CD4-positive, alpha-beta T cell treated with Interleukin-21 for 1 hour (primary cell): ENCODE data around the gene ZSCAN16.
"Not testable (repeated sequence)": the region's sequence is repeated elsewhere in the genome, so short reads cannot be mapped to it uniquely, and the experiment has no call there.

ENCODE experiments used
- DNase-seq: peaks from one replicate; pipeline ENCODE4 v3.0.0-alpha.2; 2020

ZSCAN16 gene

DNA sequence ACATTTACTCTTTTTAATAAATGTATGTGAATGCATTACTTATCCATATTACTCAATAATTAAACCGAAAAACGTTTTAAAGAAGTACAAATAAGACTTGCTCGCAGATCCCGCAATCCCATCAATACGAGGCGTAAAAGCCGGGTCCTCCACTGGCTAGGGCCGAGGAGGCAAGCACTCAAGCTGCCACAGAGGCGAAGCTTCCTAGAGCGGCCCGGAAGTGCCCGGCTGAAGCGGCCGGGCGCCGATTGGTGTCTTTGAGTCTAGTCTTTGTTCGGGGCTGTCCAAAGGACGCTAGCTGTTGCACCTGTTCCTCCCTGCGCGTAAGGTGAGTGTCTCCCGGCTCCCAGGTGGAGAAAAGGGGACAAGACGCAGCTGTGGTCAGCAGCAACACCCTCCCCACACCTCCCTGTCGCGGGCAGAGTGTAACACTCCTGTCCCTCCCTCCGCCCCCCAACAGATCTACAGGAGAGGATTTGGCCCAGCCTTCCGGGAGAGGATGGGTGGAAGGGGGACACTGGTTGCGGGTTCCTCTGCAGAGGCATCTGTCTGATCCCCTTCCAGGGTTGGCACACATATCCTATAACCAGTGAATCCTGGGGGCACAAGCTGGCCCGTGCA is at the start of gene ZSCAN16:
TSS of gene ZSCAN16 (plus strand) at position 260 of the 621 bp plus-strand sequence. CDS start 835 bp downstream, outside the sequence.
- DNase-seq: peak; percentile 84

DNA sequence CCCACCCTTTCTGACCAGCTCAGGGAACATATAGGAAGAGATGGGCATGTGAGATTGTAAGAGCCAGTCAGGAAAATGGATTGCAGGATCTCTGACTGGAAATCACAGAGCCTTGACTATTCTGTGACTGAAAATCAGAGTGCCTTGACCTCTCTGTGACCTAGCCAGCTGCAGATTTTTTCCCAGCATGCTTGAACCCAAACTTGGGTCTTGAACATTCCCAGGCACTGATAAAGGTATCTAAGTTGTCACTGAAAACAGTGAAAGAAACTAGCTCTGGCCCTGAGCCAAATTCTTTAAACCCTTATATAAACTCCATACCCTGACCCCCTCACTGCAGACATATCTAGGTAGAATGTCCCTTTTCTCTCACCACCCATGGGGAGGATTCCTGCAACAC is 46.4 kb upstream of the ZSCAN16 start:
- DNase-seq: no peak

DNA sequence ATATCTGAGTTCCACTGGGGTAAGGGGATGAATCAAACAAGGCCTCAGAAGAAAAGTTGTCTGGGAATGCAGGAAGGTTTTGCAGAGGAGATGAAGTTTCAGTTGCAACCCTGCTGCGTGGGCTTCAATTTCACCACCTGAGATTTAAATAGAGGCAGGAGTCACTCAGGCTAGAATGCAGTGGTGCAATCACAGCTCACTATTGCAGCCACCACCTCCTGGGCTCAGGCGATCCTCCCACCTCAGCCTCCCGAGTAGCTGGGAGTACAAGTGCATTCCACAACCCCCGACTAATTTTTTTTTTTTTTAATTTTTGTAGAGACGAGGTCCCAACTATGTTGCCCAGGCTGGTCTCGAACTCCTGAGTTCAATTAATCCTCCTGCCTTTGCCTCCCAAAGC is 45.6 kb upstream of the ZSCAN16 start:
- DNase-seq: no peak

DNA sequence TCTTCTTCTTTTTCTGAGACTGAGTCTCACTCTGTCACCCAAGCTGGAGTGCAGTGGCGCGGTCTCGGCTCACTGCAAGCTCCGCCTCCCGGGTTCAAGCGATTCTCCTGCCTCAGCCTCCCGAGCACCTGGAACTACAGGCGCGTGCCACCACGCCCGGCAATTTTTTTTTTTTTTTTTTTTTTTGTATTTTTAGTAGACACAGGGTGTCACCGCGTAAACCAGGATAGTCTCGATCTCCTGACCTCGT is 44.1 kb upstream of the ZSCAN16 start, which contains the start of gene ZNF165:
TSS of gene ZNF165 (plus strand) at position 188 of the 250 bp plus-strand sequence. CDS start 4,913 bp downstream, outside the sequence.
- DNase-seq: not testable (repeated sequence)

DNA sequence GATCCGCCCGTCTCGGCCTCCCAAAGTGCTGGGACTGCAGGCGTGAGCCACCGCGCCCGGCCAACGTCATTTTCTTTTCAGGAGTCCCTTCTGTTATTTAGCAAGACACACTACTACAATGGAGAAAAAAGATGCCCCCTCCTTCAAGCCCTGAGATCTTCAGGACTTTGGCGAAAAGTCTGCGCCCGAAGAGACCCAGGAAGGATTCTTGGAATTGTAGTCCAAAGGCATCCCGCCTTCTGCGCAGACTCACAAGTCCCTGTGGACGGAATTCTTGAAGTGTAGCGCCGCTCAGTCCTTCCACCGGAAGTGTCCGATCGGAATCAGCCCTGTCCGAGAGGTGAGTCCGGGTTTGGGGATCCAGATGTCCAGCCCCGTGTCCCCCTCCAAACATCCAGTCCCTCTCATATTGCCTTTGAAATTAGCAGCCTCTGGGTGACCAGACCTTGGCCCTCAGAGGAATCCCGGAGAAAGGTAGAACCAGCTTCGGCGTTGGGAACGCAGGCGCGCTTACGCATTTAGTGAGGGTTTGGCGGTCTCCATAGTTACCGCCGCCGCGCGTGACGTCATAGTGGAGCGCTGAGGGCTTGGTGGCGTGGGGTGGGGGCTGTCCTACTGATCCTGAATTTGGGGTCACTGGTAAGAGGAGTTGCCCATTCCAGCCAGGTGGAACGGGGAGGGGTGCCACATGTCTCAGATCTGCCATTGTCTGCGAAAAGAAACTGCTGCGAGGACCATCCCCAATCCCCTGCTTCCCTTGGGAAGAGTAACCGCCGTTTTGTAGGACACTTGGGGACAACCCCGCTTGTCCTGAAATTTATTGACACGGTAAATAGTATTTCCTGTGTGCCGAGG is 43.6 kb upstream of the ZSCAN16 start:
- peak; percentile 95 for DNase-seq

DNA sequence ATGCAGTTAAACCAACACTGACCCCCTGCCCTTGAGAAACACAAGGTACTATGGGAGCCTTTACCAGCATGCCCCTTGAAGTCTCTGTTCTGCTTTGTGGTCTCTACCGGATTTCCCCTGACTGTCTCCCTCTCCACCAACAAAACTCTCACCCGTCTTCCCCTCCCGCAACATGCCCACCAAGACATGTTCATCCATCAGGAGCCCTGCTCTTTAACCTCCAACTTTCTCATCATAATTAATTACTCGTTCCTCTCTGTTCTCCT is 43.0 kb upstream of the ZSCAN16 start:
- peak; percentile 71 for DNase-seq

DNA sequence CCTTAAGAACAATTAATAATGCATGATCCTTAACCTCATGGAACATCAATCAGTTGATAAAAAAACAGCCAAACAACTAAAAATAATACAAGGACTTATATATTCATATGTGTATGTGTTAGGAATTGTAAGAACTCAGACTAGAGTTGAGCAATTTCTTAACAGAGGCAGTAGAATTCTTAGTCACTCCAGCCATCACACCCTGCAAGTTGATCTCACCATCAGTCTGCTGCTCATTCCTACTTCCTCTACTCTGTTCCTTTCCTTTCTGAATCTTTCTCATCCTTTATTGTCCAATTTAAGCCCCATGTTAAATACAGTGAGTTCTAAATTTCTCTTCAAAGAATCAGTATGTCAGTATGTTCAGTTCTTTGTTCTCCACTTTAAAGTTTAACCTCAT is 41.5 kb upstream of the ZSCAN16 start:
- no peak for DNase-seq

DNA sequence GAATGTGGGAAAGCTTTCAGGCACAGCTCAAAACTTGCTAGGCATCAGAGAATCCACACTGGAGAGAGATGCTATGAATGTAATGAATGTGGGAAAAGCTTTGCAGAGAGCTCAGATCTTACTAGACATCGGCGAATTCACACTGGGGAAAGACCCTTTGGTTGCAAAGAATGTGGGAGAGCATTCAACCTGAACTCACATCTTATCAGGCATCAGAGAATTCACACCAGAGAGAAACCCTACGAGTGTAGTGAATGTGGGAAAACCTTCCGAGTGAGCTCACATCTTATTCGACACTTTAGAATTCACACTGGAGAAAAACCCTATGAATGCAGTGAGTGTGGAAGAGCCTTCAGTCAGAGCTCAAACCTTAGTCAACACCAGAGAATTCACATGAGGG is 35.4 kb upstream of the ZSCAN16 start:
- no peak for DNase-seq

DNA sequence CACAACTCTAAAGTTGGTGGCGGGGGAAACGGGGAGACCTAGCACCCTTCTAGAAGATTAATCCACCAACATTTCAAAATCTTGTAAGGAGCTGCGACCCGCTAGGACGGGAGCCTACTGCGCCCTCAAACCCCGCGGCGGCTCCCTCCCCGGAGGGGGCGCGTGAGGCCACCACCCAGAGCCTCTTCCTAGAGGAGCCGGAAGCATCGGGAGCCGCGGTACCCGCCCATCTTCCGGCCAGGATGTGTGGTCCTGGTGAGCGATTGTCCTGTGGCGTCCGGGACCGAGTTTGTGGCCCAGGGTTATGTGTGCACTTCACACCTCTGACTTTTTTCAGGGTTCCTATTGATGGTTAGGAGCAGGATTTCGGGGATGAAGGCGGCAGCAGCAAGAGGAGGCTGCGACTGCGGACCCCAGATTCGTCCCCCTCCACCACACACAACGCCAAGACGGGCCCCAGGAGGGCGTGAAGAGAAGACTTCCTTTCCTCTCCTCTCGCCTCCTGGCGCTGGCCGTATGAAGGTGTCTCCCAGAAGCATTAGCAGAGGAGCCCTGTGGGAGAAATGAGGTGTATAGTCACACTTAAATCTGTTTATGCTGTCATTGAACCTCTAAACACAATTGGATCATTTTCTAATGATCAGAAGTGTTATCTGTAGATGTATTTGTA is 33.4 kb upstream of the ZSCAN16 start:
- no peak for DNase-seq

DNA sequence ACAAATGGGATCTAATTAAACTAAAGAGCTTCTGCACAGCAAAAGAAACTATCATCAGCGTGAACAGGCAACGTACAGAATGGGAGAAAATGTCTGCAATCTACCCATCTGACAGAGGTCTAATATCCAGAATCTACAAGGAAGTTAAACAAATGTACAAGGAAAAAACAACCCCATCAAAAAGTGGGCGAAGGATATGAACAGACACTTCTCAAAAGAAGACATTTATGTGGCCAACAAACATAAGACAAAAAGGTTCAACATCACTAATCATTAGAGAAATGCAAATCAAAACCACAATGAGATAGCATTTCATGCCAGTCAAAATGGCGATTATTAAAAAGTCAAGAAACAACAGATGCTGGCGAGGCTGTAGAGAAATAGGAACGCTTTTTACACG is 22.2 kb upstream of the ZSCAN16 start:
- not testable (repeated sequence) for DNase-seq

DNA sequence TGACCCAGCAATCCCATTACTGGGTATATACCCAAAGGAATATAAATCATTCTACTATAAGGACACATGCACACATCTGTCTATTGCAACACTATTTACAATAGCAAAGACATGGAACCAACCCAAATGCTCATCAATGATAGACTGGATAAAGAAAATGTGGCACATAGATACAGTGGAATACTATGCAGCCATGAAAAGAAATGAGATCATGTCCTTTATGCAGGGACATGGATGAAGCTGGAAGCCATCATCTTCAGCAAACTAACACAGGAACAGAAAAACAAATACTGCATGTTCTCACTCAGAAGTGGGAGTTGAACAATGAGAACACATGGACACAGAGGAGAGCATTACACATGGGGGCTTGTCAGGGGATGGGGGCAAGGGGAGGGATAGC is 21.7 kb upstream of the ZSCAN16 start:
- not testable (repeated sequence) for DNase-seq

DNA sequence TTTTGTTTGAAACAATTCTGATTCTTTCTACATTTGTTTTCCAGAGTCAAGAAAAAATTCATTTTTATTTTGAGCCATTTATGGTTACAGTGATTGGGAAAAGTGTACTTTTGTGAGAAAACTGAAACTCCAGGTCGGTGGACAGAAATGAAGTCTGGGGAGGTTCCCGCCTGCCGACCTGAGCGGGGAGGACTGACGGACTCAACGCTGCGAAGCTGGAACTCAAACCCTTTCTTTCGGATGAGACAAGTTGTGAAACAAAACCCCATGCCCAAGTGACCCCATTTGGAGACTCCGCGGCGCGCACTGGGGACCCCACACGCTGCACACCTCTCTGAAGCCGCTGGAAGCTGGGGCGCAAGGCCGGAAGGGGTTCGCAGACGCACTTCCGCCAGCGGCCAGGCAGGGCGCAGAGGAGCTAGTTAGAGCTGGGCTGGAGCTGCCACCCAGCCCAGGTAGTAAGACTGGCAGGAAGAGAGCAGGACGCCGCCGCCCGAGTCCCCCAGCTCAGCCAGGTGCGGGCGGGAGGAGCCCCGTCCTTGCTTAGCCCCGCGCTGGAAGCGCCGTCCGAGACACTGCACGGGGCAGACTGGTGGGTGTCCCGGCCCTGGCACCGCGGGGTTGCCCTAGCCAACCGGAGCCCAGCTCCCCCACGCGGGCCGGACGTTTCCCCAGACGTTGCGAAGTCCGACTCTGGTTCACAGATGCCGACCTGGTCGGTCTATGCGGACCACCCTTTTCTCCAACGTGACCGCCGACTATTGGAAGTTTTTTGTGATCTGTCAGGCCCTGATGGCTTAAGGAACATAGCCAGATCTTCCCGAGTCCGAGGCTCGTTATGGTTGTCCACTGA is 19.8 kb upstream of the ZSCAN16 start:
- DNase-seq: peak; percentile 87

DNA sequence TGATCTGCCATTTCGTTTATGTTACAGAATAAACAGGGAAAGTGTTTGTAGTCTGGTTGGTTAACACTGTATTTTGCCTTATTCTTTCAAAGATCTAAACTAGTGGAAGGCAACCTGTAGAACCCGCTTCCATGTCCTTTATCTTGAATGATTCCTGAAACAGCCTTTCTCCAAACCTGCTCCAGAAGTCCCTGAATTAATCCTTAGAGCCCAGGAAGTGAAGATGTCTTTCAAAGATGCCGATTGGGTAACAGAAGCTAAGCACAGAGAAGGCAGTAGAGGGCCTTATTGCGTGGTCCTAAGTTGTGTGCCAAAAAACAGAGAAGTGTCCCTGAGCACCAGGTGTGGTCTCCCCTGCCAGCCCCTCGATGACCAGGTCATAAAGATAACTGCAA is 19.2 kb upstream of the ZSCAN16 start:
- no peak for DNase-seq

DNA sequence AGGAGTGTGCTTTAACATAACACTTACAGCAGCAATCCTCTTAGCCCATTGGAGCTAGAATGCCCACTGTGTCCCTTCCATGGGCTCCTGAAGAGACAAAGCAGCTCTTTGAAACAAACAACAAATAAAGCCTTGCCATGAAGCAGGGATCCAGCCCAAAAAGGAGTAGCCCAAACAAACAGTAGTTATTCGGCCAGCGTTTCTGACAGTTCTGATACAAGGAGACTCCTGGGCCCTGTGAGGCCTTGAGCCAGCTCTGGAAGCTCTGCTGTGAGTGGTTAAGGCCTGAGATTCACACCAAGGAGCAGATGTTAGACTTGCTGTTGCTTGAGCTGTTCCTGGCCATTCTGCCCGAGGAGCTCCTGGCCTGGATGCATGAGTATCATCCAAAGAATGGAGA is 16.9 kb upstream of the ZSCAN16 start:
- no peak for DNase-seq

DNA sequence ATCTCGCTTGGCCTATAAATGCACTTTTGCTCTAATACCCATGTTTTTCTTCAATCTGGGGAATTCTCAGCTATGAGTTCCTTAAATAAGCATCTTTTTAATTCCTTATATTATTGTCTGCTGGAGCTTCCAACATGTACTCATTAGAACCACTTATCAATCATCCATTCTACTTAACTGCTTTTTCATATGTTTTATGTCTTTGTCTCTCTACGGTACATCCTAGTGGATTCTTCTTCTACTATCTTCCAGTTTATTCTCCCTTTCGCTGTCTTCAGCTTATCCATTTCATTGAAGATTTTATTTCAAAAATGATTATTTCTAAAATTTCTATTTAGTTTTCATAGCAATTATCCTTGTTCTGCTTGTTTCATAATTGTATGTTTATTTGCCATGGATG is 12.4 kb upstream of the ZSCAN16 start:
- DNase-seq: no peak

DNA sequence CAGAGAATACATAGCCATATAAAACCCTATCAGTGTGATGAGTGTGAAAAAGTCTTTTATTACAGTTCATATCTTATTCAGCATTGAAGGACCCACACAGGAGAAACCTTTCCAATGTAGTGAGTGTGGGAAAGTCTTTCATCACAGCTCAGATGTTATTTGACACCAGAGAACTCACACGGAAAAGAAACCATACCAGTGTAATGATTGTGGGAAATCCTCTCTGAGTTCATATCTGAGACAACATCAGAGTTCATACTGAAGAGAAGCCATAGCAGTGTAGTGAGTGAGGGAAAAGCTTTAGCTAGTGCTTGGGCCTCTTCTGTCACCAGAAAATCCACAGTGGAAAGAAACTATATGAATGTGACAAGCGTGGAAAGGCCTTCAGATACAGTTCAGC is 8.6 kb upstream of the ZSCAN16 start:
- DNase-seq: no peak

DNA sequence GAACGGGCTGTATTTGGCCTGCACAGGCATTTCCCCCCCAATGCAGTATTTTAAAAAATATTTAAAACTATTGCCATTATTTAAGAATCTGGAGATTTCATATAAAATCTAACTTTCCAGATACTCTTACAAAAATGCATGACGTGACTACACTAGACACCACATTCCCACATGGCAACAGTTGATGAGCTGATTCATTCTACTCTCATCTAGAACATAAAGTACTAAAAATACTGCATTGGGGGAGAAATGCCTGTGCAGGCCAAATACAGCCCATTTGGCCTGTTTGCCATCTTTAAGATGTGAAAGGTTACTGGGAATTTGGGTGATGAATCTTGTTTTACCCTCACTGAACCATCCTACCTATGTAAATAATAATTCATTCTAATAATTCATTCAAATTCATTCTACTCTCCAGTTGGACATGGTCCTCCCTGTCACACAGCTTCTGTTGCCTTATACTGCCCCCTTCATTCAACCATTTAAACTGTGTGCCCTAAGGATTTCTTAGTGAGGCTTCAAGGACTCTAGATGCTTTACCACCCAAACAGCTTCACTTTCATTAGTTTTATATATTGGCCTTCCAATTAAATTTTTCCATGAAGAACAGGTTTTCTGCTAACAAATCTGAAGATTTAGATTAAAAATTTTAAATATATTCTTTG is 6.9 kb upstream of the ZSCAN16 start:
- DNase-seq: no peak

DNA sequence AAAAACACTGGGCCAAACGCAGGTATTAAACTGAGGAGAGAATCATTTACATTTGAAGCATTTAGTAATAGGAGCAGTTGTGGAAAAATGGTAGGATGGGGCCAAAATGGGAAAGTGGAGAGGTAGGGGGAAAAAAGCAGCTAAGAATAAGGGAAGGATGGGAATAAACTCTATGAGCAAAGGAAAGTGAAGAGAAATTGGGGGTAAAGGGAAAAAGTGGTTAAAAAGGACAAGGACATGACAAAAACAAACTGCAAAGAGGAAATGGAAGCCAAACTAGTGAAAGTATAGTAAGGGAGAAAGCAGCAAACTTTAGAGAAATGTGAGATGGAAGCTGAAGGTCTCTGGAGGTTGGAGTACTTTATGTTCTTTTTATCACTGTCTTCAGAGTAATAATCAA is 6.2 kb upstream of the ZSCAN16 start:
- no peak for DNase-seq

DNA sequence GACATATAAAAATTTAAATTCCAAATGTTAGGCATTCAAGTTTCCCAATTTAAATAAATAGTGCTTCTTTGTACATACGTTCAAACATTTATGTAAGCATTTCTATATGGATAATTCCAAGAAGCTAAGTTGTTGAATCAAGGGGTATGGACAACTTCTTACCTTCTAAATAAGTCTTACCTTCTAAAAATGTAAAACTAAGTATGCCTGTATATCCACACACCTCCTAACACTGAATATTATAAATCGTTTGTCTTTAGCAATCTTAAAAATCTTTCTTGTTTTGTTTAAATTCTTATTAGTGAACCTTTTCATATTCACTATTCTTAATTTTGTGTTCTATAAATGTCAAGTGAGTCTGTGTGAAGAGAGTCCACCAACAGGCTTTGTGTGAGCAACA is 2.5 kb upstream of the ZSCAN16 start:
- no peak for DNase-seq

DNA sequence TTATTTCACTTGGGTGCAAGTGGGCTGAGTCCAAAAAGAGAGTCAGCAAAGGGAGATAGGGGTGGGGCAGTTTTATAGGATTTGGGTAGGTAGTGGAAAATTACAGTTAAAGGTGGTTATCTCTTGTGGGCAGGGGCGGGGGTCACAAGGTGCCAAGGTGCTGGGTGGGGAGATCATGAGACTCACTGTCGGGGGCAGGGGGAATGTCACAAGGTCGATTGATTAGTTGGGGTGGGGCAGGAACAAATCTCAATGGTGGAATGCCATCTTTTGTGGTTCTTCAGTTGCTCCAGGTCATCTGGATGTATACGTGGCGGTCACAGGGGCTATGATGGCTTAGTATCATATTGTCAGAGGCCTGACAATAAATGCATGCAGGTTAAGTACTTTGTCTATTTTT is 2.1 kb upstream of the ZSCAN16 start:
- DNase-seq: not testable (repeated sequence)

DNA sequence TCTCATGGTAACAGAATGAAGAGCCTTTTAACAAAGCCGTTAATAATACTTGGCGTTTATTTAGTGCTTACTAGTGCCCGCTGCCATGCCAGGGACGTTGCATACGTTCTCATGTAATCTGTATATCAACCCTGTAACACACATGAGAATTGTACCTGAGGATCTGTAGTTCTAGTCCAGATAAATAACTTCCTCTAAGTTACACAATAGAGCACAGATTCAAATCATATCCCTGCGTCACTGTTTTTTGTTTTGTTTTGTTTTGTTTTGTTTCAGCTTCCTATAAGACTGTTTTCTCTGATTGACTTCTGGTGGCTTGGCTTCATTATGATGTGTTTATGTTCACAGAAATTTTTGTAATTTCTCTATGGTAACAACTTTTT is 553 bp downstream of the ZSCAN16 start:
- peak; percentile 54 for DNase-seq

DNA sequence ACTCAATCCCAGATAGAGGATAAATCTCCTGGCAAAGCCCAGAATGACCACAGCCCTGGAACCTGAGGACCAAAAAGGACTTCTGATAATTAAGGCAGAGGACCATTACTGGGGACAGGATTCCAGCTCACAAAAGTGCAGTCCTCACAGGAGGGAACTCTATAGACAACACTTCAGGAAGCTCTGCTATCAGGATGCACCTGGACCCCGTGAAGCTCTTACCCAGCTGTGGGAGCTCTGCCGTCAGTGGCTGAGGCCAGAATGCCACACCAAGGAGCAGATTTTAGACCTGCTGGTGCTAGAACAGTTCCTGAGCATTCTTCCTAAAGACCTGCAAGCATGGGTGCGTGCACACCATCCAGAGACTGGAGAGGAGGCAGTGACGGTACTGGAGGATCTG is 992 bp downstream of the ZSCAN16 start:
- DNase-seq: no peak

DNA sequence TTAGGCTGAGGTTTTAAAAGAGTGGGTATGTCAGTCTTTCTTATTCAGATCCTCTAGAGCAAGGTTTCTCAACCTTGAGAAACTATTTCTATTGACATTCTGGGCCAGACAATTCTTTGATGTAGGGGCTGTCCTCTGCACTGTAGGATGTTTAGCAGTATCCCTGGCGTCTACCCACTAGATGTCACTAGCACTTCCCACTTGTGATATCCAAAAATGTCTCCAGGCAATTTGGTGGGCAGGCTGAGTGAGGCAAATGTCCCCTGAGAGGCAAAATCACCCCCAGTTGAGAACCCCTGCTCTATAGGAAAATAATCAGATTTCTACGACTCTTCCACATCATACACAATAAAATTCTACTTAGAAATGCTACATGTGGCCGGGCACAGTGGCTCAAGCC is 9.6 kb downstream of the ZSCAN16 start:
- DNase-seq: peak; percentile 46
